ENCODE results near the gene DEPDC7.
A peak's percentile ranks its signal among the peaks of the same experiment; 100 is the strongest.

DEPDC7 gene

DNA sequence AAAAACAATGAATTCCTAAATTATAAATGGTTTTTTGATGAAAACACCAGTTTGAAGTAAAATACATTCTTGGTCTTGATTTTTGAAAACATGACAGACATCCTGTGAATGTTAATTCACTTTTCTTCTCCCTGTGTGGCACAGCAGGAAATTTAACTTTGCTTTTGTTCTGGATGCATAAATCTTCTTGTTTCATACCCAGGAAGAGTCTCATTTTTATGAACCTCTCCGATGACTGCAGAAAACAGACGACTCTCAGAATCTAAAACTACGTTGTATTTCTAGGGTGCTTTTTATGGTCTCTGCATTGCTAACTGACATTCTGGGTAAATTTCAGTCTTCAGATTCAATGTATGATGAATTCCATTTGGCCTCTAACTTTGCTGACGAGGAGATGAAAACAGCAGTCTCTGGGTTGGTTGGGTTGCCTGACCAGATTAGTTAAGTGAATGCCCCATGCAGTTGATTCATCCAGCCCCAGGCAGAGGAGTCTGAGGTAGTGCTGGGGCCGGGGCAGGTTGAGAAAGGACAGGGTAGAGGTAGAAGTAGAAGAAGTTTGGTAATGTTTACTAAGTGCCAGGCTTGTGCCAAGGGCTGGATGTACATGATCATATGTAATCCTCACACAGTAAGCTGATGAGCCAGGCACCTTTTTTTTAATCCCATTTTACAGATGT, 43.8 kb downstream of the DEPDC7 start:
- TF ChIP-seq EZH2 (IDR thresholded peaks at IDR 0.05) (no peak), FOXP2 (optimal IDR thresholded peaks at IDR 0.05; ENCODE audit: control extremely low read depth, extremely low read length, insufficient read depth) (no peak), POLR2AphosphoS5 (IDR thresholded peaks at IDR 0.05; ENCODE audit: borderline replicate concordance, low read depth, low read length) (no peak)
- H3K4me3 ChIP-seq, result 0 out of 2 replicates have a peak overlapping the region, but pooled peaks have one; percentile 5
- peak overlapping the region; percentile 69 for H3K27ac ChIP-seq
- no peak overlapping the region for H3K9ac ChIP-seq (ENCODE audit: insufficient read length)
- H3K9me3 ChIP-seq (ENCODE audit: low read depth, low read length), result no peaks in the 10 kb centered on the region
- no peak for DNase-seq (ENCODE audit: low read depth, low spot score)
- H3K36me3 ChIP-seq (ENCODE audit: insufficient read depth, low read length), result peaks cover 18% of the 10 kb centered on the region; the same call in 1 of the 2 replicates

DNA sequence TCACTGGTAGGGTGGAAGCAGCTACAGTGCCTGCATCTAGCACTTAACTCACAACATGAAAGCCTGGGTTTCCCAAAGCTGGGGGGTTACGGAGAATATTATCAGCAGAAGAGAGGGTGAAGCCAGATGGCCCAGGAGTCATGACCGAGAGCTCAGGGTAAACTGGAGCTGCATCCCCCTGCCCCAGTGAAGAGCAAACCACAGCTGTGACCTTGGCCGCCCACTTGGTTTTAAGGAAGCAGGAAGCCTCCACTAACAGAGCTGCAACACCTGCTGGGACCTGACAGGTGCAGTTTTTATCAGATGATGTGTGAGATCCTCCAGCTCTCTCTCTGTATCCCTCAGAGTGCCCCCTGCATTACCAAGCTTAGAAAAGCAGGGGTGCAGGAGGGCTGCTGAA, 44.6 kb downstream of the DEPDC7 start:
- peaks cover 13% of the 10 kb centered on the region; the same call in 1 of the 2 replicates for H3K36me3 ChIP-seq (ENCODE audit: insufficient read depth, low read length)

DNA sequence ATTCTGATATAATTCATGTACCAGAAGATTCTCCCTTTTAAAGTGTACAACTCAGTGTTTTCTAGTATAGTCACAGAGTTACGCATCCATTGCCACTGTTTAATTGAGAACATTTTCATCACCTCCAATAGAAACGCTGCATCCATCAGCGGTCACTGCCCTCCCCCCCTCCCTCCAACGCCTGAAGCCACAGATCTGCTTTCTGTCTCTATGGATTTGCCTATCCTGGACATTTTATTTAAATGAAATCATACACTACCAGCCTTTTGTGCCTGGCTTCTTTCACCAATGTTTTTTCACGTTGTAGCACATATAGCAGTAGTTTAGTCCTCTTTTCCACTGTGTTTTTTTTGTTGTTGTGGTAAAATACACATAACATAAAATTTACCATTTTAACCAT, 46.5 kb downstream of the DEPDC7 start:
- no peak for DNase-seq (ENCODE audit: low read depth, low spot score)
- Histone ChIP-seq H3K27ac (no peak overlapping the region), H3K9me3 (ENCODE audit: low read depth, low read length) (no peaks in the 10 kb centered on the region), H3K36me3 (ENCODE audit: insufficient read depth, low read length) (peaks cover 13% of the 10 kb centered on the region; the same call in 1 of the 2 replicates), H3K4me3 (no peak overlapping the region), H3K9ac (ENCODE audit: insufficient read length) (no peak overlapping the region)
- TF ChIP-seq POLR2AphosphoS5 (IDR thresholded peaks at IDR 0.05; ENCODE audit: borderline replicate concordance, low read depth, low read length) (no peak), FOXP2 (optimal IDR thresholded peaks at IDR 0.05; ENCODE audit: control extremely low read depth, extremely low read length, insufficient read depth) (no peak), EZH2 (IDR thresholded peaks at IDR 0.05) (no peak)

More for the DNA sequence above, 44.6 kb downstream of the DEPDC7 start:
- Histone ChIP-seq H3K27ac (no peak overlapping the region), H3K9ac (ENCODE audit: insufficient read length) (no peak overlapping the region), H3K4me3 (no peak overlapping the region), H3K9me3 (ENCODE audit: low read depth, low read length) (no peaks in the 10 kb centered on the region)
- no peak for TF ChIP-seq POLR2AphosphoS5 (IDR thresholded peaks at IDR 0.05; ENCODE audit: borderline replicate concordance, low read depth, low read length)
- no peak for TF ChIP-seq FOXP2 (optimal IDR thresholded peaks at IDR 0.05; ENCODE audit: control extremely low read depth, extremely low read length, insufficient read depth)
- DNase-seq (ENCODE audit: low read depth, low spot score), result no peak

DNA sequence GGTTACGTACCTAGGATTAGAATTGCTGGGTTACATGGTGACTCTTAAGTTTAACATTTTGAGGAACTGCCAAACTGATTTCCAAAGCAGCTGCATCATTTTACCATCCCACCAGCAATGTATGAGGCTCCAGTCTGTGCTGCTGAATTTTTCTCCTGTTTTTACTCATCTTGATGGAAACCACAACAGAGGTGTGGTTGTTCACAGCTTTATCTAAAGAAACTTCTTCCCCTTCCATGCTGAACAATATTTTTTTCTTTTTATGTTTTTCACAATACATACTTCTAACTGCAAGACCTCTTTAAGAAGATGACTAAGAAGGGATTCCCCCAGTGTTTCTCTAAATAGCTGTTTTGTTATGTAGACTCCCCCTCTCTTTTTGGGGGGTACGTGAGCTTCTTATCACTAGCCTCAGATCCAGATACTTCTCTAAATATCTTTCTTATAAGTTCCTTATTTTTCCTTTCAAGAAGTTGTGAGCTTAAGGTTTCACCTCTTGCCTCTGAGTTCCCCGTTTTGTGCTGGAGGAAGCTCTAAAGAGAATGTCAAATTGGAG, 47.7 kb downstream of the DEPDC7 start:
- H3K36me3 ChIP-seq (ENCODE audit: insufficient read depth, low read length), result peaks cover 7% of the 10 kb centered on the region; the same call in 1 of the 2 replicates
- TF ChIP-seq POLR2AphosphoS5 (IDR thresholded peaks at IDR 0.05; ENCODE audit: borderline replicate concordance, low read depth, low read length), result no peak
- TF ChIP-seq FOXP2 (optimal IDR thresholded peaks at IDR 0.05; ENCODE audit: control extremely low read depth, extremely low read length, insufficient read depth), result no peak
- no peak for TF ChIP-seq EZH2 (IDR thresholded peaks at IDR 0.05)
- H3K9ac ChIP-seq (ENCODE audit: insufficient read length), result no peak overlapping the region
- no peak overlapping the region for H3K4me3 ChIP-seq
- no peak overlapping the region for H3K27ac ChIP-seq
- H3K9me3 ChIP-seq (ENCODE audit: low read depth, low read length), result no peaks in the 10 kb centered on the region
- no peak for DNase-seq (ENCODE audit: low read depth, low spot score)

DNA sequence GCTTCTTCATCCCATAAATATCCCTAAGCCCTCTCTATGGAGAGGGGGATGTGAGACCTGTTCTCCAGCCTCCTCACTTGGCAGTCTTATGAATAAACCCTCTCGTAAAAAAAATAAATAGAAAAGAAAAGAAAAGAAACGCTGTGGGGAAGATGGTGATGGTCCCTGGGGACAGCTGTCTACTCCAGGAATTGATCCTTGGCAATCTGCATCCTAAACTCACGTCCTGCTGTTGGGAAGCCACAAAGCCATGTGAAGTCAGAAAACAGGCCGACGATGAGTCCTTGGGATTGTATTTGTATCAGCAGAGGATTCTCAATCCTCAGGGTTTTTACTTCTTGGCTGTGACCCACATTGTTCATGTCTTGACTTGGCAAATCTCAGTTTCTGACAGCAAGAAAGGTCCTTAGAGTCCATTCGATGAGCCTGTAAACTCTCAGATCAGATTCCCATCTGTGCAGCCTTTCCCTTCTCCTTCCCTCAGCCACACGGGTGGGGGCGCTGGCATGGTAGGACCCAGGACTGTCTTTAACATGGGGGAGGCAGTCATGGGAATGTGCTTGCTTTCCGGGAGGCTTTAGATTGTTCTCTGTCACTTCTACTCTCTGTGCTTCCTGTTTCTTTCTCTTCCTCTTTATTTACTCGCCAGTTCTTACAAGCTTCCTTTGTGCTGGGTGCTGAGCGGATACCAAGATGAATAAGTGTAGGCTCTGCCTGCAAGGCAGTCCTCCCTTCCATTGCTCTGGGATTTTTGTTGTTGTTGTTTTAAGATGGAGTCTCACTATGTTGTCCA, 48.6 kb downstream of the DEPDC7 start:
- Histone ChIP-seq H3K9ac (ENCODE audit: insufficient read length) (no peak overlapping the region), H3K36me3 (ENCODE audit: insufficient read depth, low read length) (peaks cover 9% of the 10 kb centered on the region; the same call in 1 of the 2 replicates), H3K4me3 (no peak overlapping the region), H3K27ac (no peak overlapping the region), H3K9me3 (ENCODE audit: low read depth, low read length) (no peaks in the 10 kb centered on the region)
- no peak for DNase-seq (ENCODE audit: low read depth, low spot score)
- TF ChIP-seq EZH2 (IDR thresholded peaks at IDR 0.05) (no peak), POLR2AphosphoS5 (IDR thresholded peaks at IDR 0.05; ENCODE audit: borderline replicate concordance, low read depth, low read length) (no peak)

DNA sequence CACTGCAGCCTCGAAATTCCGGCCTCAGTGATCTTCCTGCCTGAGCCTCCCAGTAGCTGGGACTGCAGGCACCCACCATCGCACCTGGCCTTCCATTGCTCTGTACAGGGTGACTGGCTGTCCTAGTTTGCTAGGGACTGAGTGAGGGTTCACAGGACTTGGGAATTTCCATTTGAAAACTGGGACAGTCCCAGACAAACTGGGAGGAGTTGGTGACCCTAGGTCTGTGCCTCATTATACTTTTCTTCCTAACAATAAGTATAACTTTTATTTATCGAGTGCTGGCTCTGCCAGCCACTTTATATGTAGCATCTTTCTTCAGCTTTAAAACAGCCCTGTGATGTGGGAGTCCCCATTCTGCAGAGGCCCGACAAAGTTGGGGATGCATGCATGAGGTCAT, 49.2 kb downstream of the DEPDC7 start:
- DNase-seq (ENCODE audit: low read depth, low spot score), result no peak
- TF ChIP-seq EZH2 (IDR thresholded peaks at IDR 0.05) (no peak), POLR2AphosphoS5 (IDR thresholded peaks at IDR 0.05; ENCODE audit: borderline replicate concordance, low read depth, low read length) (no peak), FOXP2 (optimal IDR thresholded peaks at IDR 0.05; ENCODE audit: control extremely low read depth, extremely low read length, insufficient read depth) (no peak)
- H3K27ac ChIP-seq, result no peak overlapping the region
- no peak overlapping the region for H3K4me3 ChIP-seq
- H3K9me3 ChIP-seq (ENCODE audit: low read depth, low read length), result no peaks in the 10 kb centered on the region
- H3K36me3 ChIP-seq (ENCODE audit: insufficient read depth, low read length), result peaks cover 9% of the 10 kb centered on the region; the same call in 1 of the 2 replicates
- no peak overlapping the region for H3K9ac ChIP-seq (ENCODE audit: insufficient read length)

DNA sequence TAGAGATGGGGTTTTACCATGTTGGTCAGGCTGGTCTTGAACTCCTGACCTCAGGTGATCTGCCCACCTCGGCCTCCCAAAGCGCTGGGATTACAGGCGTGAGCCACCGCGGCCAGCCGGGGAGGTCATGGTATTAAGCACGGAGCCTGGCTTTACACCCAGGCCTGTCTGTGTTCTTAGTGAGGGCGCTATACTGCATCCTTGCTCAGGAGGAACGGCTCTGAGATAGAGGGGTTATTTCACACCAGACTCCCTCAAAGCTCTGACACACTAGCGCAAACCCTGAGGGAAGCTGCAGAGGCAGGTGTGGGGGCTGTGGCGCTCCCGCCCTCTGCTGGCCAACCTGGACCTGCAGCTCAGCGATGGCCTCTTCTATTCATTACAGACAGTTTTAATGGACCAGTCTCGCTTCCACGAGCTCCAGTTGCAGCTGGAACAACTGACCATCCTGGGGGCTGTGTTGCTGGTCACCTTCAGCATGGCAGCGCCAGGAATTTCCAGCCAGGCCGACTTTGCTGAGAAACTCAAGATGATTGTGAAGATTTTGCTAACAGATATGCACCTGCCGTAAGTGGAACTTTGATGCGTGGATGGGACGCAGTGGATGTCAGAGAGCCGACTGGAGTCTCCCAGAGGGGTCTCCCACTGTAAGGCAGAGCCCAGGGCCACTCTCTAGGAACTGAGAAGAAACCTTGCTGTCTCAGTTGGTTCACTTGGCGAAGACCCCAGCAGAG, 49.9 kb downstream of the DEPDC7 start:
- peaks cover 9% of the 10 kb centered on the region; the same call in 1 of the 2 replicates for H3K36me3 ChIP-seq (ENCODE audit: insufficient read depth, low read length)
- no peak overlapping the region for H3K9ac ChIP-seq (ENCODE audit: insufficient read length)
- H3K9me3 ChIP-seq (ENCODE audit: low read depth, low read length), result no peaks in the 10 kb centered on the region
- DNase-seq (ENCODE audit: low read depth, low spot score), result no peak
- no peak for TF ChIP-seq POLR2AphosphoS5 (IDR thresholded peaks at IDR 0.05; ENCODE audit: borderline replicate concordance, low read depth, low read length)
- no peak for TF ChIP-seq FOXP2 (optimal IDR thresholded peaks at IDR 0.05; ENCODE audit: control extremely low read depth, extremely low read length, insufficient read depth)
- no peak for TF ChIP-seq EZH2 (IDR thresholded peaks at IDR 0.05)
- H3K27ac ChIP-seq, result no peak overlapping the region
- H3K4me3 ChIP-seq, result no peak overlapping the region

DNA sequence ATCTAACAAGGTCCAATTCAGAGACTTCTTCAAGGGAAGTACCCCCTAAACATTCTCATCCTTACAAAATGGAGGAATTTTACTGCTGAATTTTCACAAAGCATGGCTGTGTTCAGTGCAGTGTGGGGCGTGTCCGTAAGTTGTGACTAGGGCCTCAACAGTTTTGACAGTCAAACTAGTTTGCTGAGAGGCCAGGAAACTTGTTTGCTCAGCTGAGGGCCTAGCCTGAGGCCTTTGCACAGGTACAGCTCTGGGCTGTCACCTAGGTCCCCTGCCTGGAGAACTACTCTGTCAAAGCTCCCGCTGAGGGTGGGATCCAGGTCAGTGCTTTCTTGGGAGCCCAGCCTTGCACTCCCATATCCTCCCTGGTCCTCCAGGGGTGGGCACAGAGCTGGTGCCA, 51.6 kb downstream of the DEPDC7 start:
- H3K36me3 ChIP-seq (ENCODE audit: insufficient read depth, low read length), result peaks cover 9% of the 10 kb centered on the region; the same call in 1 of the 2 replicates

More for the DNA sequence above, 51.6 kb downstream of the DEPDC7 start:
- no peak for DNase-seq (ENCODE audit: low read depth, low spot score)
- no peak overlapping the region for H3K4me3 ChIP-seq
- H3K9me3 ChIP-seq (ENCODE audit: low read depth, low read length), result no peaks in the 10 kb centered on the region
- H3K27ac ChIP-seq, result no peak overlapping the region
- TF ChIP-seq POLR2AphosphoS5 (IDR thresholded peaks at IDR 0.05; ENCODE audit: borderline replicate concordance, low read depth, low read length), result no peak
- no peak for TF ChIP-seq EZH2 (IDR thresholded peaks at IDR 0.05)
- TF ChIP-seq FOXP2 (optimal IDR thresholded peaks at IDR 0.05; ENCODE audit: control extremely low read depth, extremely low read length, insufficient read depth), result no peak
- H3K9ac ChIP-seq (ENCODE audit: insufficient read length), result no peak overlapping the region

Measured in SK-N-MC (cell line).